HG02798 (cell line): ENCODE results near the gene MFAP2.

Experiments
- ATAC-seq: cut with Tn5 transposase; IDR thresholded peaks from one replicate; pipeline ENCODE4 v1.9.1; 2021; ENCODE audit warnings: mild to moderate bottlenecking; ENCODE audit not compliant: unreplicated experiment, poor library complexity

The MFAP2 gene

GRCh38 chr1:17009706-17010105 is 29.3 kb upstream of the MFAP2 start:
- ATAC-seq = no peak

- no peak for ATAC-seq
These were observed 27.9 kb upstream of the MFAP2 start for GRCh38 chr1:17008208-17008855.

DNA sequence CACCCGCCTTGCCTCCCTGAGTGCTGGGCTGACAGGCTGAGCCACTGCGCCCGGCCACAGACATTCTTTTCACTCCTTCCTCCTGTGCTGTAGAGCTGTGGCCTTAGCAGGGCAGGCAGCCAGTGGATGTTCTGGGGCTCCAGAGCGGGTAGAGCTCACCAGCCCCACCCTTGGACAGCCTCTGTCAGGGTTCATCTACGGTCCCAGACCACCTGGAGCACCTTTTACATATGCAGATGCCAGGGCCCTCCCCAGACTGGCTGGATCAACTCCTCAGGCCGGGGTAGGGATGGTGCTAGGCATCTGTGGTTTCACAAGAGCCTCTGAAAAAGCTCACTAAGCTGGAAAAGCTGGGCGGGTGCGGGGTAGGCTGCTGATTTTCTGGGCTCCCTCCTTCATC is 26.7 kb upstream of the MFAP2 start:
- ATAC-seq = no peak

GRCh38 chr1:17005365-17005740 is 24.9 kb upstream of the MFAP2 start:
- ATAC-seq = no peak

DNA sequence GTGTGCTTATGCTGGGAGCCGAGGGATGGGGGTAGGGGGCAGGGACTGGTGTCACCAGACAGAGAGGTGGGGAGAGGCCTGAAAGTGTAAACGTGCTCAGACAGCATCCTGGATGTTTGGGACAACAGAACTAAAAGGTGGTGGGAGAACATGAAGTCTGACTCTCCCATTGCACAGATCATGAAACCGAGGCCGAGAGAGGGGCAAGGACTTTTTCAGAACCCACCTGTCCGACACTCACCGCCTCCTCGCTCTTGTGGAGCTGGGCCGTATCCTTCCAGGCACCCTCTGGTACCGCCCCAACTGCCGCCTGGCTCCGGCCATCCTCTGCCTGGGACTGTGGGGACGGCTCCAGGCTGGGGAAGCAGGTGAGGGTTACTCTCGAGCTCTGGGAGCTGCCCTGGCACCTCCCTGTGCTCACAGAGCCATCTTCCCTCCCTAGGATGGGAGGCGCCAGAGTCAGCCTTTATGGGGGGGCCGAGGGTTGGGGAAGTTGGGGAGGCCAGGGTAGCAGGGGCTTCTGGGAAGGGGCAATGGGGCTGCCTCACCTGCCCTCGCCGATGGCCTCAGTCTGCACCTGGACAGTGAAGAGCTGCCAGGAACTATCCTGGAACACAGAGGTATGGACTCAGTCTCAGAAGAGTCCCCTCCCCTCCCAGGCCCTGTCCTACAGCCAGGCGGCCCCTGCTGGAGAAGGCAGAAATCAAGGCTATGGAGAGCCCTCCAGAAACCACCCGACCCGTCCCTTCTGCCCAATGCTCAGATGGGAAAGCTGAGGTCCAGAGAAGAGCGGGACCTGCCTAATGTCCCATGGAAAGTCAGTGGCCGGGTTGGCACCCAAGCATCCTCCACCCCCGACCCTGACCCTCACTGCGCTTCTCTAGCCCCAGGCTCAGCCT is 24.3 kb upstream of the MFAP2 start:
- no peak for ATAC-seq

GRCh38 chr1:17002524-17002902 is 22.1 kb upstream of the MFAP2 start:
- no peak for ATAC-seq

DNA sequence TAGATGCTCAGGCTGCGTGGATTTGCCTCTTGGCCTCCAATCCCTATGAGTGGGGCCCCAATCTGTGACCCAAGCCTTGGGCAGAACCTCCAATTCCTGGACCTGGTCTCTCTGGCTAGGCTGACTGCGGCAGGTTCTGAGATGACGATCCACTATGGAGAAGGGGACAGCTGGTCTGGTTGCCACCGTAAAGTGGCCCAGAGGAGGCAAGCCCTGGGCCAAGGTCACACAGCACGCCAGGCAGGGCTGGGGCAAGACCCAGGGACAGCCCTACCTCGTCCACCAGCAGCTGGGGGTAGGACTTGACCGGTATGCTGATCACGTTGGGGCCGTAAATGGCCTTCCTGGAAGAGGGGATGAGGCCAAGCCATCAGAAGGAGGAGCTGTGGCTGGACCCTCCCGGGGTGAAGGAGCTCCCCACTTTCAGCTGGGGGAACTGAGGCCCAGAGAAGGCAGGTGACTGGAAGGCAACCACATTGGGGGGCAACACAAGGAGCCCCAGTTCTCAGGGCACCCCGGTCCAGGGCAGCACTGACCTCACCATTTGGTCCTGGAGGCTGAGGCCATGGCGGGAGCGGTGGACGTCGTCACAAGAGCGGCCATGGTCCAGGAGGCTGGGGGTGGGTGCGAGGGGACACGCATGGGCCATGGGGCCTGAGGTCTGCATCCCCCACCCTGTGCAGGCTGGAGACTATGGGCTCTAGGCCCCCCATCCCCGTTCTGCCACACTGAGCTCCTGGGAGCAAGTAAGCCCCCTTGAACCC is 21.5 kb upstream of the MFAP2 start:
- ATAC-seq = no peak

GRCh38 chr1:16999863-17000262 is 19.4 kb upstream of the MFAP2 start:
- ATAC-seq = no peak

- no peak for ATAC-seq
These were observed 18.2 kb upstream of the MFAP2 start for GRCh38 chr1:16998589-16998988.

DNA sequence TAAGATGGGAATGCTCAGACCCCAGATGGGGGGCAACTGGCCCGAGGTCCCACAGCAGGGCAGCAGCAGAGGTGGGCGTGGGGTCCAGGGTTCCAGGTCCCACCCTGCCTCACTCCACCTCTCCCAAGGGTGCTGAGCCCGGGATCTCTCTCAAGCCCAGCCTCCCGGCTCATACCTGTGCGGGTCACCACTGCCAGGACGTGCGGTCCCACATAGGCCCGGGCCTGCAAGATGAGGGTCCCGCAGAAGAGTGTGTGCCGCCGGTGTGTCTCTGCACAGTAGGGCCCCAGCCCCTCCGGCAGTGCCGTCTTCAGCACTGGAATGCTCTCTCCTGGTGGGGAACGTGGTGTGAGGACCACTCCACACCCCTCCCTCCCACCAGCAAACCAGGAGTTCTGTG is 16.4 kb upstream of the MFAP2 start:
- ATAC-seq = no peak

DNA sequence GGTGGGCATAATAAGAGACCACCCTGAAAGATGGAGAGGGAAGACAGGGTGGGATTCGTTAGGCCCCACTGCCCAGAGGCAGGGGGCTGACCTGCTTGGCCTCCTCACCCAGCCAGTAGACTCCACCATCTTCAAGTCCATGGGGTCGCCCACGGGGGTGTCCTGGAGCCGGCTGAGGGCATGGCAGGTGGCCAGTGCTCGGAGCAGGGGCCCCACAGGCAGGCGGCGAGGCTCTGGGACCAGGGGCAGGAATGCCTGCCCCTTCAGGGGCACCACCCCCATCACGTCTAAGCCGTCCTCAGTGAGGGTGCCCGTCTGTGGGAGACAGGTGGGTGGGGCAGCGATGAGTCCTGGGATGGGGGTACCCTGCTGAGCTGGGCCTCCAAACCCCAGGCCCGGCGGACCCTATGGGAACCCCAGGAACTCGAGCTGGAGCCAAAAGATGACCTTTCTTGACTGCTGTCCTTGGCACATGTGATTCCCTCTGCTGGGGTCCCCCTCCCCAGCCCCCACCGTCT is 13.2 kb upstream of the MFAP2 start:
- no peak for ATAC-seq

DNA sequence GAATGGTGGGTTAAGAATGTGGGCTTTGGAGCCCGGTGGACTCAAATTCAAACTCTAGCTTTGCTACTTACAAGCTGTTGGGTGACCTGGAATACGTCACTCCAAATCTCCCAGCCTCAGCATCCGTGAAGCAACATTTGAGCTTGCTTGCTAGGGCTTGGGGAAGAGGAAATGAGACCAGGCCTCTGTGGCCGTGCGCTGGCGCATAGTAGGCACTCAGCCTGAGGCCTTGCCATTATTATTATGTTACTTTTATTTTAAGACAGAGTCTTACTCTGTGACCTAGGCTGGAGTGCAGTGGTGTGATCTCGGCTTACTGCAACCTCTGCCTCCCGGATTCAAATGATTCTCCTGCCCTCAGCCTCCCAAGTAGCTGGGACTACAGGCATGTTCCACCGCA is 12.3 kb upstream of the MFAP2 start:
- ATAC-seq = no peak

- no peak for ATAC-seq
These were observed 11.7 kb upstream of the MFAP2 start for GRCh38 chr1:16992102-16992501.

- ATAC-seq = no peak
These were observed 11.2 kb upstream of the MFAP2 start for GRCh38 chr1:16991571-16991970.

- ATAC-seq = no peak
These were observed 9.4 kb upstream of the MFAP2 start for GRCh38 chr1:16989676-16990391.

DNA sequence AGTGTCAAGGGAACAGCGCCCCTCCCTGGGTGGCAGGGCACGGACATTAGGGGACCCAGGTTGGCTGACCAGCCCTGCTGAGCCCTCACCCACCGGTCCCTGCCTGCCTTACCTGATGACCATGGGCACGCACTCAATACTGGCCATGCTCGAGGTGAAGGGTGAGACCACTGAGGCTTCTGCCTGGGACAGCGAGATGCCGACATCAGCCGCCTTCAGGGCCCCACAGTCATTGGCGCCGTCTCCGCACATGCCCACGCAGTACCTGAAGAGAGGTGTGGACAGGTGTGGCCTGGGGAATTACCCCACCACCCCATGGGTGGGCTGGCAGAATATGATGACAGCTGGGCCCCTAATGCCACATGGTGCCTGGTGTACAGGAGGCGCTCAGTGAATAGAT is 7.8 kb upstream of the MFAP2 start:
- ATAC-seq = no peak

DNA sequence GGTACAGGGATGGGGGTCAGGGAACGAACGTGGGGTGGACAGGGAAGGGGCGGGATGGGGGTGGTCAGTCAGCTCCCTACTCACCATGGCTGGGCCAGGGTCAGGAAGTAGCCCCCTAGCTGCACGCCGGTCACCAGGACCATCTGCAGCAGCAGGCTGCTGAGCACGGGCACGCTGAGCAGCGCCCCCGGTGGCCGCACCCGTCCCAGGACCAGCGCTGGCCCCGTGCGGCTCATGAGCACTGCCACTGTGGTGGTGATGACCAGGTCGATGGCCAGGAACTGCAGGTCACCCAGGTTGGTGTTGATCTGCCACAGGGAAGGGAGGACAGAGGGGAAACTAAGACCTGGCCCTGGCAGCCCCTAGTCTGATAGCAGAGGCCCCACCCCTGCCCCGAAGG is 6.5 kb upstream of the MFAP2 start:
- ATAC-seq = no peak

DNA sequence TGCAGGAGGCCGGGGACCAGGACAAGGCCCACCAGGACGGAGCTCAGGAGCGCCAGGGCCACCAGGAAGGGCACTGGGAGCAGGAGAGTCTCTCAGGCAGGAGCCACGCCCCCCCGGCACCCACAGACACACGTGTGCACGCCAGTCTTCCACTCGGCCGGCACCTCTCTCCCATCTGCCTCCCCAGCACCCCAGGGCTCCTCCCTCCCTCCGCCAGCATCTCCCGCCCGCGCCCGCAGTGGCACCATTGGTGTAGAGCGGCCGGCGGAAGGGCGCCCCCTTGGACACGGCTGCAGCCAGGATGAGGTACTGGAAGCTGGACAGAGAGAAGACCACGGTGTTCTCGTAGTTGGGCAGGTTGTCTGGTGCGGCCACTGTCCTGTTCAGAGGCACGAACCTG is 6.1 kb upstream of the MFAP2 start:
- ATAC-seq = no peak

DNA sequence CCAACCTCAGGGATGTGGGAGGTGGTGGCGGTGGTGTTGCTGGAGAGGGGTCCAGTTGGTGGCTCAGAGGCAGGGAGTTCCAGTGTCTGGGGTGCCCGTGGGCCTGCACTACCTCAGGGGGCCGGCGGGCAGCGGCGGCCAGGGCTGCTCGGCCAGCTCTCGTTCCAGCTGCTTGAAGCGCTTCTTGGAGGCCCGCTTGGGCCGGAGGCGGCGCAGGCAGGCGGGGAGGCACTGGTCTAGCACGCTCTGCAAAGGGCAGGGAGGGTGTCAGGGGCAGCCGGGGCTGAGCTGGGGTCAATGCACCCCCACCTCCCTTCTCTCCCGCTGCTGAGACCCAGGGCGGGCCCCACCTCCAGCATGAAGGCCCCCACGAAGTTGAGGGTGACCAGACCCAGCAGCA is 5.7 kb upstream of the MFAP2 start:
- no peak for ATAC-seq

DNA sequence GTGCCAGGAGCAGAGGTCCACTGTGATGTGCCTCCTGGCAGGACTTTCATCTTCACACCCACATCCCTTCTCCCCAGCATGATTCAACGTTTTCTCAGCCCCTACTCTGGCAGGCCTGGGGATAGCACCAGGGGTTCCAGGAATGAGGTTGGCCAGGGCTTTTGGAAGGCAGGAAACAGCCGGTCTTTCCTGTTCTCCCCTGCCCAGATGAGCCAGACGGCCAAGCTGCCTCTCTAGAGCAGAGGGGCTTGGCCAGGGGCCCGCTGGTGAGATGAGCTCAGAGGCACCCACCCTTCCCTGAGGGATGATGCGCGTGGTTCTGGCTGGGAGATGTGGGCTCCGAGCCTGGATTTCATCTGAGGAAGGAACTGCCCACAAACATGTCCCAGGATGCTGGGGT is 4.3 kb upstream of the MFAP2 start:
- ATAC-seq = no peak
